Testis (tissue), 3 donors: ENCODE results near the gene RRH. TPM values are rescaled to one million over a fixed set of nuclear protein-coding genes. Genes with fewer than 3 reads are reported as not detected.
"Not testable (repeated sequence)": the region's sequence is repeated elsewhere in the genome, so short reads cannot be mapped to it uniquely, and the experiment has no call there.

Experiments used
- DNase-seq: peaks from one replicate; pipeline ENCODE4 v3.0.0-alpha.2; 2019
- H3K27ac ChIP-seq, 2 donors: fragments of 200-600 bp; sonication (generic); one replicate each; pipeline ENCODE4 v1.5.1; 2019
- H3K27me3 ChIP-seq: fragments of 200-600 bp; sonication (generic); one replicate; pipeline ENCODE4 v1.5.1; 2019
- H3K36me3 ChIP-seq: fragments of 200-600 bp; sonication (generic); one replicate; pipeline ENCODE4 v1.5.1; 2017; ENCODE audit warnings: low read depth; ENCODE audit errors: missing control alignments
- H3K4me1 ChIP-seq: fragments of 200-600 bp; sonication (generic); one replicate; pipeline ENCODE4 v1.5.1; 2019
- H3K4me3 ChIP-seq, 2 donors: fragments of 200-600 bp; sonication (generic); one replicate each; pipeline ENCODE4 v1.5.1; 2017 to 2019
- H3K9me3 ChIP-seq: fragments of 200-600 bp; sonication (generic); one replicate; pipeline ENCODE4 v1.5.1; 2017
- POLR2A ChIP-seq: fragments of 450-650 bp; IDR thresholded peaks from one replicate; pipeline ENCODE4 v1.6.1; 2017; ENCODE audit warnings: antibody characterized with exemption, mild to moderate bottlenecking, moderate library complexity
- WGBS, 2 donors: methylation state at CpG; one replicate each; pipeline ENCODE4 v1.1.5; 2018; 5-methylcytosine and 5-hydroxymethylcytosine counted together
- intact Hi-C: fragments of 100-400 bp; cut with DNase I; formaldehyde crosslinking; loops from one replicate; pipeline ENCODE4 v1.15.1; 2023; ENCODE audit warnings: low total_unique reads
- polyA plus RNA-seq: library from polyadenylated mRNA; stranded (reverse); fragments of 350-450 nt; fragmentation: Illumina TruSeq; extraction: RNeasy Lipid Tissue Mini Kit (QIAGEN cat#74804); gene quantifications from one replicate; pipeline ENCODE4 v1.2.3, GENCODE V29; 2014; ENCODE audit warnings: low read depth, low replicate concordance; ENCODE audit not compliant: insufficient read depth
- total RNA-seq, 2 donors: library from RNA; depleted of rRNA; stranded (reverse); fragments of >200 nt; gene quantifications; one replicate each; pipeline ENCODE4 v1.2.3, GENCODE V29; 2016
- TF ChIP-seq, protein P1 (sequence below), 3 experiments: fragments of 450-650 bp in 2 of 3; fragments of 200-600 bp in 1 of 3; sonication (generic) in 1 of 3; IDR thresholded peaks; one replicate each; pipeline ENCODE4 v1.5.1; 2016 to 2019; ENCODE audit warnings: antibody characterized with exemption in 3 of 3, mild to moderate bottlenecking in 2 of 3, moderate library complexity in 1 of 3

Gene RRH
- total and polyA plus RNA-seq, 3 donors from 2014 or later: 0.43 to 1.0 (median 0.51) TPM

DNA sequence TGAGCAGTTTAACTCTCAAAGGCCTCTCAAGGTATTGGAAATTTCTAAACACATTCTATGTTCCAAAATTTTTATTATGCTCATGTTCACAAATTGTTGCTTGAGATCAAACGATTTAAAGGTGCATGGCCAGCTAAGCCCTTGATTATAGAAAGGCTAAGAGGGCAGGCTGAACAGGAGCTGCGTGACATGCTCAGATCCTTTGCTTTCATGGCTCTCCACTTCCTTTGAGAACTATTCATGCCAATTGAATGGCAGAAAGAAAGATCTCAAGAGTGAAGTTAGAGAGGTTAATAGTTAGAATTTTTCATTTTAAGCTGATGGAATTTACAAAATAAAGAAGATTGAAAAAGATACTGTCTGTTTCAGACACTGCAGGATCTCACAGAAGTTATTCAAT, 20.7 kb downstream of the RRH start:
- WGBS, 2 donors: 89 to 93% methylated on average over 2 of the region's 2 CpGs
- H3K4me1 ChIP-seq: no peaks in the 10 kb centered on the region
- no peak for DNase-seq
- intact Hi-C loops: no loop called here
- no peaks in the 10 kb centered on the region for H3K36me3 ChIP-seq
- no peak overlapping the region for H3K27ac ChIP-seq
- H3K4me3 ChIP-seq: no peak overlapping the region
- H3K9me3 ChIP-seq: no peaks in the 10 kb centered on the region
- no peaks in the 10 kb centered on the region for H3K27me3 ChIP-seq
- TF ChIP-seq, protein P1, sequence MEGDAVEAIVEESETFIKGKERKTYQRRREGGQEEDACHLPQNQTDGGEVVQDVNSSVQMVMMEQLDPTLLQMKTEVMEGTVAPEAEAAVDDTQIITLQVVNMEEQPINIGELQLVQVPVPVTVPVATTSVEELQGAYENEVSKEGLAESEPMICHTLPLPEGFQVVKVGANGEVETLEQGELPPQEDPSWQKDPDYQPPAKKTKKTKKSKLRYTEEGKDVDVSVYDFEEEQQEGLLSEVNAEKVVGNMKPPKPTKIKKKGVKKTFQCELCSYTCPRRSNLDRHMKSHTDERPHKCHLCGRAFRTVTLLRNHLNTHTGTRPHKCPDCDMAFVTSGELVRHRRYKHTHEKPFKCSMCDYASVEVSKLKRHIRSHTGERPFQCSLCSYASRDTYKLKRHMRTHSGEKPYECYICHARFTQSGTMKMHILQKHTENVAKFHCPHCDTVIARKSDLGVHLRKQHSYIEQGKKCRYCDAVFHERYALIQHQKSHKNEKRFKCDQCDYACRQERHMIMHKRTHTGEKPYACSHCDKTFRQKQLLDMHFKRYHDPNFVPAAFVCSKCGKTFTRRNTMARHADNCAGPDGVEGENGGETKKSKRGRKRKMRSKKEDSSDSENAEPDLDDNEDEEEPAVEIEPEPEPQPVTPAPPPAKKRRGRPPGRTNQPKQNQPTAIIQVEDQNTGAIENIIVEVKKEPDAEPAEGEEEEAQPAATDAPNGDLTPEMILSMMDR (IDR thresholded peaks at IDR 0.05): no peak
- no peak for TF ChIP-seq POLR2A

DNA sequence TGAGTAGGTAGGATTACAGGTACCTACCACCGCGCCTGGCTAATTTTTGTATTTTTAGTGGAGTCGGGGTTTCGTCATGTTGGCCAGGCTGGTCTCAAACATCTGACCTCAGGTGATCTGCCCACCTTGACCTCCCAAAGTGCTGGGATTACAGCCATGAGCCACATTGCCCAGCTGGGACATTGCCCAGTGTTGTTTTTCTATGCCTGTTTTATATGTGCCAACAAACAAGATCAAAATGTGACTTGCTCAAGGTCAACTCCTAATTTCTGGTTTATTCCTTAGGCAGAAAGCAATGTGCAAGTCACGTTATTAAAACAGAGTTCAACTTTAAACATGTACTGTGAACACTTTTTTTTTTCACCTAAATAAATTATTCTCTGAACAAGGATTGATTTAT, 22.8 kb downstream of the RRH start:
- Histone ChIP-seq H3K27ac (no peak overlapping the region), H3K27me3 (no peaks in the 10 kb centered on the region), H3K4me1 (no peaks in the 10 kb centered on the region), H3K9me3 (no peaks in the 10 kb centered on the region), H3K36me3 (no peaks in the 10 kb centered on the region), H3K4me3 (no peak overlapping the region)
- WGBS, 2 donors: 69 to 79% methylated on average over 4 to 5 of the region's 5 CpGs
- no peak for TF ChIP-seq POLR2A
- TF ChIP-seq, protein P1 (IDR thresholded peaks at IDR 0.05): no peak
- no peak for DNase-seq
- intact Hi-C loops: no loop called here

DNA sequence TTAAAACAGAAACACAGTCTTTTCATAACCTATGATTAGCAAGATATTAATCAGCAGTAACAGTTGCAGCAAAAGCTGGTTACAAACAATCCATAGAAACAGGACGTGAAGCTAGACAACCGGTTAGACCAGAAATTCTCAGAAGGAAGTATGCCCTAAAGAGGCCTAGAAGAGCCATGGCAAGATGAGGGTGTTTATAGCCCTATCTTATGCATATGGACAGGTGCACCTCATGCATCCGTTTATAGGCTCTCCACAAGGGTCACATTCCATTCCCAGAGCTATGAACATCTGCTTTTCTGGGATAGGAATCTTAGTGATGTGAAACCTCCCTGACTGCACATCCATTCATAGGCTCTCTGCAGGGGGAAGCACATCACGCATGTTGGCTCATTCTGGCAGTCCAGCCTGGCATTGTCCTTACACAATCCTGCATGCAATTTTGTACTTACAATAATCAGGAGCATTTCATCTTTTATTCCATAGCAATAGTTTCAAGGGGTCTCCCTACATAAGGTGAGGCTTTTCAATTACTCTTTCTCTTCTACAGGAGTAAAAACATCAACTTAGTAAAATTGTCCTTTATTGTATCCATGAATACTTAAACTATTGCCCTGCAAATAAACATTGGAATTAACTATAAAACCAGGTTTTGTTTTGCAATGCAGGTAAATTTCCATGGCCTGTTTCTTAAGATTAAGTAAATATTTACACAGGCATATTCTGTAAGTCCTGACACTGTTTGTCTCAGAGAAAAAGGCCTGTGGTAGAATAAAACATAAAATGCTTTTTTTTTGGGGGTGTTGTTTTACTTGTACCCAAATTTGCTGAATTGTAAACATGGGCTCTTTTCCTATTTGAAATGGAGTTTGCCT, 31.9 kb downstream of the RRH start:
- WGBS, 2 donors: 95 to 96% methylated on average over 4 of the region's 4 CpGs
- H3K9me3 ChIP-seq, DNase-seq, H3K4me1 ChIP-seq, H3K36me3 ChIP-seq, H3K27me3 ChIP-seq, H3K4me3 ChIP-seq, intact Hi-C loops, H3K27ac ChIP-seq: not testable (repeated sequence)

GRCh38 chr4:109861271-109861670, 33.5 kb downstream of the RRH start:
- Histone ChIP-seq H3K4me1 (no peaks in the 10 kb centered on the region), H3K9me3 (no peaks in the 10 kb centered on the region), H3K4me3 (no peak overlapping the region), H3K27me3 (no peaks in the 10 kb centered on the region), H3K27ac (no peak overlapping the region), H3K36me3 (no peaks in the 10 kb centered on the region)
- intact Hi-C loops: no loop called here
- DNase-seq: no peak
- TF ChIP-seq, protein P1 (IDR thresholded peaks at IDR 0.05): no peak
- no peak for TF ChIP-seq POLR2A
- WGBS, 2 donors: 91 to 96% methylated on average over 2 of the region's 2 CpGs

DNA sequence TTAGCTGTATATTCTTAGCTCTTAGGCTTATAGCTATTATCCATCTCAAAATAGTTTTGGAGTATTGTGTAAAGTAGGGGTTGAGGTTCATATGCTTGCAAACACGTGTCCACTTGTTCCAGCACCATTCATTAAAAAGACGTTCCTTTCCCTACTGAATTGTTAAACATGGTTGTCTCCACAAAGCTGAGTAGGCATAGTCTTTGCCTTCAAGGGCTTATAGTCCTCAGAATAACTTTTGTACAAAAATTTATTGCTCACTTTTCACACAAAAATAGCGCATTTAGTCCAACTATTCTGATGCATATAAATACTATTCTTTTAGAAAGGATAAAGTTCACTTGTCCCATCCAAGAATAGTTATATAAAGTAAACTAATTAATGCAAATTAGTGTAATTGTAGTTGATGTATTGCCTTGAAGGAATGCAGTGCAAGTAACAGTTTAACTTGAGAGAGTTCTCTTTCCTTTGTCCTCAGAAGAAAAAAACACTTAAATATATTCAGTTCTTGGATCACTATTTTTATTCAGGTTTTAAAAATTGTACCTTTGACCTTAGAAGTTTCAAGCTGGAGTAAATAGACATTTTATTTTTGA, 34.2 kb downstream of the RRH start:
- no peak for TF ChIP-seq POLR2A
- TF ChIP-seq, protein P1 (IDR thresholded peaks at IDR 0.05): no peak
- WGBS, 2 donors: 88 to 89% methylated on average over 3 of the region's 3 CpGs
- no peak for DNase-seq

More for the DNA sequence above, 34.2 kb downstream of the RRH start:
- no peaks in the 10 kb centered on the region for H3K36me3 ChIP-seq
- no peaks in the 10 kb centered on the region for H3K9me3 ChIP-seq
- no peak overlapping the region for H3K27ac ChIP-seq
- H3K4me3 ChIP-seq: no peak overlapping the region
- intact Hi-C loops: no loop called here
- no peaks in the 10 kb centered on the region for H3K4me1 ChIP-seq
- H3K27me3 ChIP-seq: no peaks in the 10 kb centered on the region
